Activated naive CD4-positive, alpha-beta T cell treated with anti-CD3 and anti-CD28 coated beads for 36 hours (primary cell): Measurements from ENCODE around the gene FLRT1. TPM values are rescaled to one million over a fixed set of nuclear protein-coding genes. Genes with fewer than 3 reads are reported as not detected.

Experiments
- CTCF ChIA-PET: fragments of 350-600 bp; sonication (Branson Sonifier 250); formaldehyde crosslinking; loops from one replicate; lab custom pipeline; 2021; ENCODE audit warnings: antibody characterized with exemption; lab: Charles Lee
- DNase-seq: peaks from one replicate; pipeline ENCODE4 v3.0.0-alpha.2; 2020
- H3K27ac Mint-ChIP-seq: one replicate; pipeline ENCODE4 v1.8.0; 2021; ENCODE audit warnings: mild to moderate bottlenecking, mixed read lengths
- H3K27me3 Mint-ChIP-seq: one replicate; pipeline ENCODE4 v1.8.0; 2021; ENCODE audit warnings: low read depth, mixed read lengths
- H3K36me3 Mint-ChIP-seq: one replicate; pipeline ENCODE4 v1.8.0; 2021; ENCODE audit warnings: low read depth, mixed read lengths
- H3K4me1 Mint-ChIP-seq: one replicate; pipeline ENCODE4 v1.8.0; 2021; ENCODE audit warnings: low read depth, mixed read lengths
- H3K4me3 Mint-ChIP-seq: one replicate; pipeline ENCODE4 v1.8.0; 2021; ENCODE audit warnings: mild to moderate bottlenecking, moderate library complexity, mixed read lengths
- H3K9me3 Mint-ChIP-seq: one replicate; pipeline ENCODE4 v1.8.0; 2021; ENCODE audit warnings: mixed read lengths
- intact Hi-C: fragments of 100-400 bp; cut with micrococcal nuclease; formaldehyde crosslinking; loops from one replicate; pipeline ENCODE4 v1.15.1; 2023
- total RNA-seq, 2 experiments: library from RNA; stranded (reverse); gene quantifications; one replicate each; pipeline ENCODE4 v1.2.3, GENCODE V29; 2021

Gene FLRT1
- total RNA-seq, 2 experiments from 2014 or later: 0.17 to 0.29 TPM

DNA sequence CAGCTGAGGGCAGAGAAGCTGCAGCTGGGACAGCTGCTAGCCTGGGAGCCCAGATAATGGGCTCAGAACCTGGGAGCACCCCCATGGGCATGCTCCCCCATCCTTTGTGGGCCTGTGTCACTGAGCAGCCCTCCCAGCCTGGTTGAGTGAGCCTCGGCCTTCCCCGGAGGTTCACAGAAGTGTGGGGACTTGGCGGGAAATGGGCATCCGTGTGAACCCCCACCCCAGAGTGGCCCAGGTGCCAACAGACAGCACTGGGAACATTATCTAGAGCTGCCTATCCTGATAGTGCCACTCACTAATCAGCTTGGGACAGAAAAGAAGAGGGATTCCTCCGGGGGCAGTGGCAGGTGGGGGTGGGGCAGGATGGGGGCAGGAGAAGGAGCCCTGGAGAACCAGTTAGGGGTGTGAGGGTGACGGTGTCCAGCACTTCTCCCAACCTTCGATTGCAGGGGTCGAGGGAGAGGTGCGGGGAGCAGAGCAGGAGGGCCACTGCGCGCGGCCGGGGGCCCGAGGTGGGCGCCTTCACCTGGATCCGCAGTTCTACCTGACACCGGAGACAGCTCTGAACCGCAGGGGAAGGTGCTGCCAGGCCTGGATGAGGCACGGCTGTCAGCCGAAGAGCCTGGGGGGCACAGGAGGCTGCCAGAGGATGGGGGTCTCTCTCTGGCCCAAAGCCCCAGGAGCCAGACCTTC lies 33.1 kb downstream of the FLRT1 start:
- H3K27ac Mint-ChIP-seq: no peak overlapping the region
- CTCF ChIA-PET: no interaction called here
- H3K9me3 Mint-ChIP-seq: no peaks in the 10 kb centered on the region
- DNase-seq: no peak
- H3K4me1 Mint-ChIP-seq: no peaks in the 10 kb centered on the region
- no peak overlapping the region for H3K4me3 Mint-ChIP-seq
- intact Hi-C loops: no loop called here
- peaks cover 2% of the 10 kb centered on the region for H3K27me3 Mint-ChIP-seq
- H3K36me3 Mint-ChIP-seq: no peaks in the 10 kb centered on the region

DNA sequence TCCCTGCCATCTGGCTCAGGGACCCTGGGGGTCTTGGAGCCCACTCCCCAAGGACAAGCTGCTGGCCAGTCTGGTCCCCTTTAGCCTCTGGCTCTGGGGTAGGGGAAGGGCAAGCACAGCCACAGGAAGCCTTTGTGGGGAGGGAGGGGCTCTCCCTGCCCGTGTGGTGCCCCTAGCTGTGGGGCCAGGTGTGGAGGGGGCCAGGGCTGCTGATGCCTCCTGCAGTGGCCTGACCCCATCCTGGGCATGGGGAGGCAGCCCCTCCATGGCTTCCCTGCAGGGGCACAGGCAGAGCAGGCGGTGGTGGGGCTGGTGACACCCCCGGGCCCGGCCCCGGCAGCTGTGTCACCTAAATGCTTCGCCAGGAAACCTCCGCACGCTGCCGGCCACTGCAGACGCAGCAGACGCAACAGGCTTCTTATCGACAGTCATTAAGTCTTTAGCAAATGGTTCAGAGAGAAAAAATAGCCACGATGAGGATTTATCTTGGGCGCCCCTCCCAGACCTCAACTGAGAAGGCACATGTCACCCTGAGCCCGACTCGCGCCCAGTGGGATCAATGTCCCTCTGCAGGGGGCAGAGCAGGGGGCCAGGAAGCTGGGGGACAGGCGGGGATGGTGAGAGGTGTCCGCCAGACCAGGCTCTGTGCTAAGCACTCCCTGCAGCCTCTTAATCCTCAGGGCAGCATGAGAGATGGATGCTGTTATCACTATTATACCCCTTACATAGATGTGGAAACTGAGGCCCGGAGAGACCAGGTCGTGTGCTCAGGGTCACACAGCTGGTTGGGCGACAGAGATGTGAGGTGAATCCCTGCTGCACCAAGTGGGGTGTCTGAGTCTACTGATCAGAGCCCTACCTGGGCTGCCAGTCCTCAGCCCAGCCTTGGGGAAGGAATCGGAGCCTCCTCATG lies 33.9 kb downstream of the FLRT1 start:
- Mint-ChIP-seq H3K27ac (no peak overlapping the region), H3K36me3 (no peaks in the 10 kb centered on the region), H3K4me1 (no peaks in the 10 kb centered on the region), H3K27me3 (peaks cover 2% of the 10 kb centered on the region), H3K9me3 (no peaks in the 10 kb centered on the region), H3K4me3 (no peak overlapping the region)
- intact Hi-C loops: no loop called here
- CTCF ChIA-PET: no interaction called here
- no peak for DNase-seq

DNA sequence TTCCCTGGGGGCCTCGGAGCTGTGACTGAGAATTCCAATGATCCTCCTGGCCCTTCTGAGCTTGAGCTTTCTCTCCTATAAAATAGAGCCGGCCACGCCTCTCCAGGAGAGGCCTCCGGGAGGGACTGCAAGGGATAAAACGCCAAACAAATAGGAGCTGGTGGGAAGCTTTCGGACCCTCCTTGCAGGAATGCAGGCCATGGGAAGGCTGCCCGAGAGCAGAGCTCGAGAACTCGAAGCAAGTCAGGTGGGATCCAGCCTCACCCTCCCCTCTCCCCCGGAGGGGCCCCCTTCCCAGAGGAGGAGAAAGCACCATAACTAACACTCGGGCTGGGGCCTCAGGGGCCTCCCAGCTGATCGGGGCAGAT lies 34.6 kb downstream of the FLRT1 start:
- H3K27me3 Mint-ChIP-seq: no peaks in the 10 kb centered on the region

DNA sequence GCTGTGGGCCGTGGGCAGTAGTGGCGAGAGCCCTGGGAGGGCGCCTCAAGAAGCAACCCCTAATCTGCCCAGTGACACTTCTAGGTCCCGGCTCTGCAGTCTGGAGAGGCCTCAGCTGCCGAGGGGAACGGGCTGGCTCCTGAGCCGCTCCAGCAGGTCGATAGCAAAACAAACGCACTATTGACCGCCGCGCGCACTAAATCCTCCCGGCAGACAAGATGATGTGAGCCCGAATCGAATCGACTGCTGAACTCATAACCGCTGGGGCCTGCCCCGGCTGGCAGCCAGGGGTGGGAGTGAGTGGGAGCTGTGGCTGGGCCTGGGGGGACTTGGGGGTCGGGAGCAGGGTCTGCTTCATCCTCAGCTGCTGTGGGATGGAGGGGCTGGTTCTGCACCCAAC lies 36.1 kb downstream of the FLRT1 start:
- no peak for DNase-seq
- Mint-ChIP-seq H3K27ac (no peak overlapping the region), H3K4me3 (no peak overlapping the region), H3K9me3 (no peaks in the 10 kb centered on the region), H3K27me3 (no peaks in the 10 kb centered on the region), H3K4me1 (no peaks in the 10 kb centered on the region), H3K36me3 (no peaks in the 10 kb centered on the region)
- CTCF ChIA-PET: no interaction called here
- intact Hi-C loops: no loop called here

More for the DNA sequence above, 34.6 kb downstream of the FLRT1 start:
- H3K27ac Mint-ChIP-seq: no peak overlapping the region
- H3K36me3 Mint-ChIP-seq: no peaks in the 10 kb centered on the region
- intact Hi-C loops: no loop called here
- H3K4me3 Mint-ChIP-seq: no peak overlapping the region
- H3K9me3 Mint-ChIP-seq: no peaks in the 10 kb centered on the region
- H3K4me1 Mint-ChIP-seq: no peaks in the 10 kb centered on the region
- DNase-seq: no peak
- CTCF ChIA-PET: no interaction called here

DNA sequence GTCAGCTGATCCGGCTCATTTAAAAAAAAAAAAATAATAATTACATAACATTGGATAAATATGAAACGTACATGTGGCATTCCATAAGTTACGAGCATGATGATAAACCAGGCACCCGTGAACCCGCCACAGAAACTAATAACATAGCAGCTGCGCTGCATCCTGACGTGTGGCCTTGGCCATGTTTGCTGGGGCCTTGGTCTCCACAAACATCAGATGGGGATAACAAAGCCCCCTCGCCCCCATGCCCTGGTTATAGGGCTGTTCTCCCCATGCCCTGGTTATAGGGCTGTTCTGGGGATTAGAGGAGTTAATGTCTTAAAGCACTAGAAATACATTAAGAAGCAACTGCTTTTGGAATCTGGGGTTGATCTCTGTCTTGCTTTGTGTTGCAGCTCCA lies 36.7 kb downstream of the FLRT1 start:
- H3K4me3 Mint-ChIP-seq: no peak overlapping the region
- intact Hi-C loops: no loop called here
- no peak overlapping the region for H3K27ac Mint-ChIP-seq
- no peak for DNase-seq
- no peaks in the 10 kb centered on the region for H3K9me3 Mint-ChIP-seq
- no peaks in the 10 kb centered on the region for H3K4me1 Mint-ChIP-seq
- H3K36me3 Mint-ChIP-seq: no peaks in the 10 kb centered on the region
- CTCF ChIA-PET: no interaction called here
- no peaks in the 10 kb centered on the region for H3K27me3 Mint-ChIP-seq

DNA sequence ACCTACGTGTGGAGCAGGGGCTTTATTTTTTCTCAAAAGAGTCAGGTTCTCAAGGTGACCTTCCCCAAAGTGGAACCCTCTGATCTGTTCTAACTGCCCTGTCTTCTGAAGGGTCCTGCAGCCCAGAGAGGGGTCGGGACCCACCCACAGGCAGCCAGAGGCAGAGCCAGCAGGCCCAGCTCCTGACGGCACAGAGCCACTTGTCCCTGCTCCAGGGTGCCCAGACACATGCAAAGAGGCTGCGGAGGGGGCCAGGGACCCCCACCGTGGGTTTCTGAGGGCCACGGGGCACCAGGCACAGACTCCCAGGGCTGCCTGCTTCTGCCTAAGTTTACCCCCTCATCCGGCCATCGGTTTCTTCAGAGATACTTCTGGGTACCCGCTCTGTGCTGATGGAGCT lies 37.1 kb downstream of the FLRT1 start:
- no peaks in the 10 kb centered on the region for H3K9me3 Mint-ChIP-seq
- H3K4me1 Mint-ChIP-seq: no peaks in the 10 kb centered on the region
- DNase-seq: no peak
- CTCF ChIA-PET: no interaction called here
- H3K27me3 Mint-ChIP-seq: no peaks in the 10 kb centered on the region
- intact Hi-C loops: no loop called here
- no peak overlapping the region for H3K27ac Mint-ChIP-seq
- no peak overlapping the region for H3K4me3 Mint-ChIP-seq
- no peaks in the 10 kb centered on the region for H3K36me3 Mint-ChIP-seq

DNA sequence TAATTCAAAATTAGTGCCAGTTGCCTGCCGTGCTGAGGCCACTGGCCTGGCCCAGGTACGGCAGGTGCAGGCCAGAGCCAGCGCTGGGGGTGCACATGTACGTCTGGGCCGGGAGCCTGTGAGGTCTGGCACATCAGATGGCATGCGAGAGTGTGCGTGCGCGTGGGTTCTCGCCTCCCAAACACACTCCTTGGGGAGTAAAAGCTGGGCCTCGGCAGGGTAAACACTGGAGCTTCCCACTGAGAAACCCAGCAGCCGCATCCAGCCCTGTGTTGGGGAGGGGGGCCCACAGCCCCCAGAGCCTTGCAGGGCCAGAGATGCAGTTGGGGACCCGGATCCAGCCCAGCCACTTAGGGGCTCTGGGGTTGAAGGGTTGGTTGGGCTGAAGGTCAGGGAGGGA lies 37.8 kb downstream of the FLRT1 start:
- CTCF ChIA-PET: interaction anchor here (0.5 kb wide), 1 partner anchor 319 kb away, joined by 3 read pairs; no protein-coding TSS in a partner anchor
- H3K9me3 Mint-ChIP-seq: no peaks in the 10 kb centered on the region
- no peaks in the 10 kb centered on the region for H3K27me3 Mint-ChIP-seq
- intact Hi-C loops: no loop called here
- H3K27ac Mint-ChIP-seq: no peak overlapping the region
- no peak overlapping the region for H3K4me3 Mint-ChIP-seq
- no peaks in the 10 kb centered on the region for H3K36me3 Mint-ChIP-seq
- H3K4me1 Mint-ChIP-seq: no peaks in the 10 kb centered on the region
- DNase-seq: no peak

DNA sequence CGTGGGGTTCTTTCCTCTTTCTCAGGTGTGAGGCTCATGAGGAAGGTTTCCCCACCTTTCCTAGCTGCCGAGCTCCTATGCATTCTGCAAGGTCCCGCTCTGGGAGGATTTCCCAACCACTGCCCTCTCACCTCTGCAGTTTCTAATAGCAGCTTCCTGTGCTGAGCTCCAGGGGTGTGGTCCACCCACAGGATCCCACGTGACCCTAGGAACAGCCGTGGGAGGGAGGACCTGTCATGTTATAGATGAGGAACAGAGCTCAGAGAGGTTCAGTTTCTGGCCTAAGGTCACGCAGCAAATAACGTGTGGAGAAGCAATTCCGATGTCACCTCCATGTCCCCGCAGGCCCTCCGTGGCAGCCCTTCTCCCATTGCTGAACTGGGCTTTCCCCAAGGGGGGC lies 38.5 kb downstream of the FLRT1 start:
- Mint-ChIP-seq H3K27ac (no peak overlapping the region), H3K27me3 (no peaks in the 10 kb centered on the region), H3K4me3 (no peak overlapping the region), H3K9me3 (no peaks in the 10 kb centered on the region), H3K4me1 (no peaks in the 10 kb centered on the region), H3K36me3 (no peaks in the 10 kb centered on the region)
- CTCF ChIA-PET: interaction anchor here (0.5 to 1.3 kb wide), 2 partner anchors 74 to 320 kb away, joined by 3 read pairs; no protein-coding TSS in a partner anchor
- intact Hi-C loops: no loop called here
- no peak for DNase-seq

DNA sequence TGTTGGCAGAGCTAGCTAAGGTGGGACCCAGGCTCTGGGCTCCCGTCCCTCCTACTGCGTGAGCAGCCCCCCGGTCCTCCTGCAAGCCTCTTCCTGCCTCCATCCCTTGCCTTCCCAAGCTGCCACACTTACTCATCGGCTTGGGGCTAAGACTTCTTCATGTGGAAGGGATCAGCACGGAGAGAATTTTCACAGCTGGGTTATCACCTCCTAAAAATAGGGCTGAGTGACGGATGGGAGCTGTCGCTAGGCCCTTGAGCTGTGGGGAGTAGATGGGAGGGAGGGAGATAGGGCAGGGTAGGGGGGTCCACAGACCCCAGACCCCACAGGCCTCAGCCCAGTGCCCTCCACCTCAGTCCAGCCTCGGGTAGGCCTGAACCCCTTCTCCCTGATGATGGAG lies 41.0 kb downstream of the FLRT1 start:
- no peaks in the 10 kb centered on the region for H3K9me3 Mint-ChIP-seq
- no peaks in the 10 kb centered on the region for H3K36me3 Mint-ChIP-seq
- no peaks in the 10 kb centered on the region for H3K27me3 Mint-ChIP-seq
- H3K4me3 Mint-ChIP-seq: no peak overlapping the region
- H3K27ac Mint-ChIP-seq: no peak overlapping the region
- CTCF ChIA-PET: no interaction called here
- no peaks in the 10 kb centered on the region for H3K4me1 Mint-ChIP-seq
- intact Hi-C loops: no loop called here
- DNase-seq: no peak

DNA sequence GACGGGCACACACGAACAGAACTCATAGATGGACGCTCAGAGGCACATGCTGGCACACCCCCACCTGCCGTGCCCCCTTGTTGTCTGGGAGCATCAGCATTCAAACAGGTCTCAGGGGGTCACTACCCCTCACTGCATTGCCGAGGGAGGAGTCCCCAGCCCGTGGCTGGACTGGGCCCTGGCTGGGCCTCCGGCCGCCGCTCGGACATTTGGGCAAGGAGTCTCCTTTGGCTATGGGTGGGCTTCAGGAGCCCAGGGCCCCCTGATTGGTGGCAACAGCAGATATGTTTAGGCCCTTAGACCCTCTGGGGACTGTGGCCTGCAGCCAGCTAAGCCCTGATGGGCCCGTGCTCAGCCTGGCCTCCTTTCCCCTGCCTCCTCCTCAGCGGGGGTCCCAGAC lies 41.9 kb downstream of the FLRT1 start:
- Mint-ChIP-seq H3K4me3 (no peak overlapping the region), H3K9me3 (no peaks in the 10 kb centered on the region), H3K27me3 (no peaks in the 10 kb centered on the region), H3K27ac (no peak overlapping the region), H3K36me3 (no peaks in the 10 kb centered on the region), H3K4me1 (no peaks in the 10 kb centered on the region)
- CTCF ChIA-PET: no interaction called here
- DNase-seq: no peak
- intact Hi-C loops: no loop called here

DNA sequence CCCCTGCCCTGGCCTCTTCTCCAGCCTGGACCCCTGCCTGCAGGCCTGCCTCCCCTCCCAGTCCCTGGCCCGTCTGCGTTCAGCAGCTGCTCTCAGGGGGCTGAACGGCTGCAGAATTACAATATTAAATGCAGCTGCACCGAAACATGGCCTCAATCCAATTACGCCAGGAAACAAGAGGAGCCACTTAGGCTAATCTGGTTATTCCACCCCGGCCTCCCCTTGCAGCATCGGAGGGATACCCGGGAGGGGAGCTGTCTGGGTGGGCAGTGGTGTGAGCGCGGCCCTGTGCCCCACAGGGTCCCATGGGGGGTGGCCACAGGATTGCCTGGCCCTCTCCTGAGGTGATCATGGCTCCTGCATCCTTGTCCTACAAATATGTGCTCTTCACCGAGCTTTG lies 42.6 kb downstream of the FLRT1 start:
- Mint-ChIP-seq H3K27ac (no peak overlapping the region), H3K4me3 (no peak overlapping the region), H3K9me3 (no peaks in the 10 kb centered on the region), H3K27me3 (no peaks in the 10 kb centered on the region), H3K4me1 (no peaks in the 10 kb centered on the region), H3K36me3 (no peaks in the 10 kb centered on the region)
- intact Hi-C loops: no loop called here
- no peak for DNase-seq
- CTCF ChIA-PET: no interaction called here

DNA sequence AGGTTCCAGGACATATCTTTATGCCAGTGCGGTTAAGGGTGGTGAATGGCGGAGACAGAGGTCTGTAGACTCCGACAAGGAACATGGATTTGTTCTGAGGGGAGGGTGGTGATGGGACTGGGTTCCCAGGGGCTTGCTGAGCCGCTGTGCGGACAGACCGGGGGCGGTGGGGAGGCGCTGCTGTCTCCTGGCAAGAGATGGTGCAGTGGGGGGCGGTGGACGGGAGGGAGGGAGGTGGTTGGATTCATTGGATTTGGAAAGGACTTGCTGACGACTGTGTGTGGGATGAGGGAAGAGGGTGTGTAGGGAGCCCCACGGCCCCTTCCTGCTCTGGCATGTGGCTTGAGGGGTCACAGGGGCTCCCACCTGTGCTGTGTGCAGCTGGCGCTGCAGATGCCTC lies 43.2 kb downstream of the FLRT1 start:
- Mint-ChIP-seq H3K27me3 (no peaks in the 10 kb centered on the region), H3K4me1 (no peaks in the 10 kb centered on the region), H3K27ac (no peak overlapping the region), H3K36me3 (no peaks in the 10 kb centered on the region), H3K4me3 (no peak overlapping the region), H3K9me3 (no peaks in the 10 kb centered on the region)
- DNase-seq: no peak
- intact Hi-C loops: no loop called here
- CTCF ChIA-PET: no interaction called here

DNA sequence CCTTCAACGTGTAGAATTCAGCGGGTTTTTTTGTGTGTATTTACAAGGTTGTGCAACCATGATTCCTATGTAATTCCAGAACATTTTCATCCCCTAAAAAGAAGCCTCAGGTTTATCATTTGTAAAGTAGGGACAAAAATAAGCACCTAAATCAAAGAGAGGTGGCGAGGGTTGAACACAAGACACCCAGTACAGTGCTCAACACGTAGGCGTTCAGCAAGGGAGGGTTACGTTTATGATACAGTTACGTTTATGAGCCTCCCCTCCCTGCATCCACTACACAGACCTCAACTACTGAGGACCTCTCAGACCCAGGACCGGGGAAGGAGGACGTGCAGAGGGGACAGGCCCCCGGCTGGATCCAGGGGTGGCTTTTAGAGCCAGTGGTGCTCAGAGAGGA lies 44.7 kb downstream of the FLRT1 start:
- H3K4me1 Mint-ChIP-seq: no peaks in the 10 kb centered on the region
- CTCF ChIA-PET: no interaction called here
- H3K9me3 Mint-ChIP-seq: no peaks in the 10 kb centered on the region
- DNase-seq: no peak
- no peaks in the 10 kb centered on the region for H3K36me3 Mint-ChIP-seq
- intact Hi-C loops: no loop called here
- no peaks in the 10 kb centered on the region for H3K27me3 Mint-ChIP-seq
- H3K4me3 Mint-ChIP-seq: no peak overlapping the region
- no peak overlapping the region for H3K27ac Mint-ChIP-seq
